OCI-LY1 (cell line): ENCODE results near the gene DIPK1C.

ENCODE experiments used
- H2AFZ ChIP-seq: fragments of 200-600 bp; sonication (generic), shearing (Covaris generic); 2 replicates; pipeline ENCODE4 v1.6.0; 2014; ENCODE audit warnings: antibody characterized with exemption, mild to moderate bottlenecking, low read length
- H3F3A ChIP-seq: fragments of 200-600 bp; sonication (generic), shearing (Covaris generic); 2 replicates; pipeline ENCODE4 v1.6.0; 2014; ENCODE audit warnings: mild to moderate bottlenecking, antibody characterized with exemption, low read length, moderate library complexity; ENCODE audit not compliant: insufficient read depth
- H3K27ac ChIP-seq: fragments of 200-600 bp; sonication (generic); 2 replicates; pipeline ENCODE4 v1.5.1; 2014; ENCODE audit warnings: low read length, mixed run types, mild to moderate bottlenecking, low read depth; ENCODE audit not compliant: poor library complexity, severe bottlenecking
- H3K27me3 ChIP-seq: fragments of 200-600 bp; sonication (generic); 2 replicates; pipeline ENCODE4 v1.6.0; 2014; ENCODE audit warnings: antibody characterized with exemption, mild to moderate bottlenecking, low read length, moderate library complexity; ENCODE audit not compliant: insufficient read depth
- H3K36me3 ChIP-seq: fragments of 200-600 bp; sonication (generic); 2 replicates; pipeline ENCODE4 v1.6.1; 2014; ENCODE audit warnings: mild to moderate bottlenecking, antibody characterized with exemption, low read length, moderate library complexity, mixed read lengths; ENCODE audit not compliant: insufficient read depth
- H3K4me1 ChIP-seq: fragments of 200-600 bp; sonication (generic); 2 replicates; pipeline ENCODE4 v1.5.1; 2014; ENCODE audit warnings: mild to moderate bottlenecking, low read length, moderate library complexity; ENCODE audit not compliant: insufficient read depth, severe bottlenecking
- H3K4me2 ChIP-seq: fragments of 200-600 bp; sonication (generic), shearing (Covaris generic); 2 replicates; pipeline ENCODE4 v1.6.1; 2014; ENCODE audit warnings: low read length
- H3K4me3 ChIP-seq: fragments of 200-600 bp; sonication (generic); 2 replicates; pipeline ENCODE4 v1.5.1; 2014; ENCODE audit warnings: low read length, low read depth, mild to moderate bottlenecking, mixed read lengths; ENCODE audit not compliant: poor library complexity, severe bottlenecking
- H3K79me2 ChIP-seq: fragments of 200-600 bp; shearing (Covaris generic); 2 replicates; pipeline ENCODE4 v1.6.1; 2016; ENCODE audit warnings: mixed run types, low read length, mixed read lengths; ENCODE audit not compliant: insufficient read depth
- H3K9ac ChIP-seq: fragments of 200-600 bp; sonication (generic), shearing (Covaris generic); 2 replicates; pipeline ENCODE4 v1.6.1; 2014; ENCODE audit warnings: mild to moderate bottlenecking, low read length, mixed read lengths
- H3K9me2 ChIP-seq: fragments of 200-600 bp; sonication (generic), shearing (Covaris generic); 2 replicates; pipeline ENCODE4 v1.6.1; 2014; ENCODE audit warnings: low read depth, mild to moderate bottlenecking, low read length, mixed read lengths
- H3K9me3 ChIP-seq: fragments of 200-600 bp; shearing (Covaris generic); 2 replicates; pipeline ENCODE4 v1.6.1; 2014; ENCODE audit warnings: low read length, mixed read lengths
- H4K20me1 ChIP-seq: fragments of 200-600 bp; sonication (generic), shearing (Covaris generic); 2 replicates; pipeline ENCODE4 v1.6.0; 2016; ENCODE audit warnings: mild to moderate bottlenecking, low read length; ENCODE audit not compliant: insufficient read depth
- EZH2 ChIP-seq: fragments of 200-600 bp; sonication (generic), shearing (Covaris generic); IDR thresholded peaks from 2 replicates; pipeline ENCODE4 v1.8.0; 2017; ENCODE audit warnings: borderline replicate concordance, mixed run types, mild to moderate bottlenecking, antibody characterized with exemption, low read length, moderate library complexity, mixed read lengths
- TF ChIP-seq, protein P1 (sequence below): fragments of 200-600 bp; sonication (generic), shearing (Covaris generic); IDR thresholded peaks from 2 replicates; pipeline ENCODE4 v1.5.1; 2017; ENCODE audit warnings: mild to moderate bottlenecking, antibody characterized with exemption, low read length, moderate library complexity, mixed read lengths

Gene DIPK1C

DNA sequence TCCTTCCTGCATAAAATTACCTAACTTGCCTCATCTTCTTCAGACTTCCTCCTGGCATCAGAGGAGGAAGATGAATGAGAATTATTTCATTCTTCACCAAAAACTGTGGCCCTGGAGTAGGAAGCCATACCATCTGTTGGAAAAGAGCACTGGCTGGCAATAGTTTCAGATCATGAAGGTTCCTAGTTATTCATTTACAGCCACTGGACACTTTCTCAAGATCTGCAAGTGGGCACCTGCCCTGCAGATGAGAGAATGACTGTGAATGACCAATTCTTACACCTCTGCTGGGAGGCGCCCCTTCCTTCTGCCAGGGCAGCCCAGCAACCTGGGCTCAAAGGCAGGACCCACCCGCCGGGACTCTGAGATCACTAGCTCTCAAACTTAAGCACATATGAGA lies 13.0 kb downstream of the DIPK1C start:
- Histone ChIP-seq H3K36me3 (no peaks in the 10 kb centered on the region), H3K79me2 (no peaks in the 10 kb centered on the region), H3K27ac (no peak overlapping the region)

GRCh38 chr18:74440808-74441427 lies 16.2 kb downstream of the DIPK1C start:
- Histone ChIP-seq H3K4me3 (no peak overlapping the region), H3K4me1 (no peaks in the 10 kb centered on the region), H4K20me1 (no peaks in the 10 kb centered on the region), H3K27ac (no peak overlapping the region), H3K79me2 (no peaks in the 10 kb centered on the region), H2AFZ (no peak overlapping the region), H3K9me2 (no peaks in the 10 kb centered on the region), H3K4me2 (no peak overlapping the region), H3K36me3 (no peaks in the 10 kb centered on the region), H3F3A (no peaks in the 10 kb centered on the region), H3K9ac (no peak overlapping the region), H3K27me3 (0 out of 2 replicates have a peak, but pooled peaks cover 4% of the 10 kb centered on the region), H3K9me3 (no peaks in the 10 kb centered on the region)
- TF ChIP-seq, protein P1, sequence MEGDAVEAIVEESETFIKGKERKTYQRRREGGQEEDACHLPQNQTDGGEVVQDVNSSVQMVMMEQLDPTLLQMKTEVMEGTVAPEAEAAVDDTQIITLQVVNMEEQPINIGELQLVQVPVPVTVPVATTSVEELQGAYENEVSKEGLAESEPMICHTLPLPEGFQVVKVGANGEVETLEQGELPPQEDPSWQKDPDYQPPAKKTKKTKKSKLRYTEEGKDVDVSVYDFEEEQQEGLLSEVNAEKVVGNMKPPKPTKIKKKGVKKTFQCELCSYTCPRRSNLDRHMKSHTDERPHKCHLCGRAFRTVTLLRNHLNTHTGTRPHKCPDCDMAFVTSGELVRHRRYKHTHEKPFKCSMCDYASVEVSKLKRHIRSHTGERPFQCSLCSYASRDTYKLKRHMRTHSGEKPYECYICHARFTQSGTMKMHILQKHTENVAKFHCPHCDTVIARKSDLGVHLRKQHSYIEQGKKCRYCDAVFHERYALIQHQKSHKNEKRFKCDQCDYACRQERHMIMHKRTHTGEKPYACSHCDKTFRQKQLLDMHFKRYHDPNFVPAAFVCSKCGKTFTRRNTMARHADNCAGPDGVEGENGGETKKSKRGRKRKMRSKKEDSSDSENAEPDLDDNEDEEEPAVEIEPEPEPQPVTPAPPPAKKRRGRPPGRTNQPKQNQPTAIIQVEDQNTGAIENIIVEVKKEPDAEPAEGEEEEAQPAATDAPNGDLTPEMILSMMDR: no peak
- TF ChIP-seq EZH2: no peak

More for the DNA sequence above, 13.0 kb downstream of the DIPK1C start:
- H3K4me3 ChIP-seq: no peak overlapping the region
- H3K9me3 ChIP-seq: no peaks in the 10 kb centered on the region
- no peaks in the 10 kb centered on the region for H3F3A ChIP-seq
- no peaks in the 10 kb centered on the region for H4K20me1 ChIP-seq
- no peaks in the 10 kb centered on the region for H3K9me2 ChIP-seq
- no peak overlapping the region for H3K9ac ChIP-seq
- H3K4me1 ChIP-seq: no peaks in the 10 kb centered on the region
- no peak overlapping the region for H2AFZ ChIP-seq
- no peak overlapping the region for H3K4me2 ChIP-seq
- H3K27me3 ChIP-seq: 0 out of 2 replicates have a peak, but pooled peaks cover 4% of the 10 kb centered on the region
- no peak for TF ChIP-seq EZH2
- TF ChIP-seq, protein P1: no peak

- Histone ChIP-seq H3K27me3 (no peaks in the 10 kb centered on the region), H2AFZ (no peak overlapping the region), H3K9ac (no peak overlapping the region), H3K9me2 (no peaks in the 10 kb centered on the region), H3K4me3 (no peak overlapping the region), H3F3A (no peaks in the 10 kb centered on the region), H3K4me2 (no peak overlapping the region), H4K20me1 (no peaks in the 10 kb centered on the region), H3K4me1 (no peaks in the 10 kb centered on the region), H3K9me3 (no peaks in the 10 kb centered on the region), H3K36me3 (no peaks in the 10 kb centered on the region), H3K27ac (no peak overlapping the region), H3K79me2 (no peaks in the 10 kb centered on the region)
- TF ChIP-seq EZH2: no peak
- TF ChIP-seq, protein P1: no peak
These were observed 19.0 kb downstream of the DIPK1C start for GRCh38 chr18:74438091-74438490.
